ENCODE results near the gene BABAM2. TPM values are rescaled to one million over a fixed set of nuclear protein-coding genes. Genes with fewer than 3 reads are reported as not detected.

BABAM2 gene
- total and polyA plus RNA-seq, 9 of the 15 experiments (the other 6 are each of a cell fraction or from before 2014, with no cell fraction given) = 10.9 to 37.4 (median 25.6) TPM

GRCh38 chr2:27940090-27940671 is 49.7 kb downstream of the BABAM2 start:
- no peak overlapping the region for H2AFZ ChIP-seq (ENCODE audit: low read depth, low read length)
- intact Hi-C loops (cut with micrococcal nuclease) (no loop called here), in situ Hi-C loops (cut with MboI) (no loop called here)
- ChIA-PET POLR2A (no interaction called here), CTCF (ENCODE audit: low intra/inter-chr PET ratio) (no interaction called here)
- BruUV-seq (replicated peaks) = no TSS peak
- 10% methylated on average over 2 of the region's 2 CpGs for WGBS (ENCODE audit: insufficient coverage, low coverage, missing lambda C conversion rate)
- no peaks in the 10 kb centered on the region for H3K27me3 ChIP-seq (ENCODE audit: control insufficient read depth in 2 of 2, insufficient read depth in 2 of 2, low read length in 2 of 2)
- H3K9me3 ChIP-seq (replicated peaks; ENCODE audit: control insufficient read depth, insufficient read depth, low read depth, low read length) = no peaks in the 10 kb centered on the region
- no peaks in the 10 kb centered on the region for H4K20me1 ChIP-seq (replicated peaks; ENCODE audit: control insufficient read depth, insufficient read depth, low read length)
- FAIRE-seq (no peak), ATAC-seq (no peak), DNase-seq (ENCODE audit: extremely low read depth in 1 of 4, low spot score in 3 of 4) (no peak)
- H3K4me2 ChIP-seq (ENCODE audit: insufficient read depth, low read length) = no peak overlapping the region
- no peak overlapping the region for H3K27ac ChIP-seq (ENCODE audit: extremely low read depth, low read depth, low read length)
- no peaks in the 10 kb centered on the region for H3K9me1 ChIP-seq (ENCODE audit: control insufficient read depth, insufficient read depth, low read length)
- no peaks in the 10 kb centered on the region for H3K4me1 ChIP-seq (replicated peaks in 1 of 2; ENCODE audit: control insufficient read depth in 2 of 2, insufficient read depth in 2 of 2, low read length in 2 of 2)
- no peaks in the 10 kb centered on the region for H3K36me3 ChIP-seq (ENCODE audit: control insufficient read depth, insufficient read depth, low read length)
- H3K4me3 ChIP-seq = no peak overlapping the region
- H3K9ac ChIP-seq (ENCODE audit: insufficient read depth in 1 of 2, low read depth in 2 of 2, low read length in 2 of 2) = no peak overlapping the region
- no peaks in the 10 kb centered on the region for H3K79me2 ChIP-seq (ENCODE audit: control insufficient read depth, insufficient read depth, low read length)
- TF ChIP-seq IFI16 (CRISPR knock-in tag; IDR thresholded peaks at IDR 0.05) (no peak), FUS (optimal IDR thresholded peaks at IDR 0.05; ENCODE audit: low read depth, low read length) (no peak), ZBTB1 (CRISPR knock-in tag; IDR thresholded peaks at IDR 0.05; ENCODE audit: borderline replicate concordance, low read depth) (no peak), LEF1 (IDR thresholded peaks at IDR 0.05) (no peak), RREB1 (CRISPR knock-in tag; IDR thresholded peaks at IDR 0.05) (no peak), SNAPC5 (CRISPR knock-in tag; IDR thresholded peaks at IDR 0.05) (no peak), ZNF324 (CRISPR knock-in tag; IDR thresholded peaks at IDR 0.05) (no peak), ATF6 (CRISPR knock-in tag; IDR thresholded peaks at IDR 0.05) (no peak)
- TF ChIP-seq, protein P1, sequence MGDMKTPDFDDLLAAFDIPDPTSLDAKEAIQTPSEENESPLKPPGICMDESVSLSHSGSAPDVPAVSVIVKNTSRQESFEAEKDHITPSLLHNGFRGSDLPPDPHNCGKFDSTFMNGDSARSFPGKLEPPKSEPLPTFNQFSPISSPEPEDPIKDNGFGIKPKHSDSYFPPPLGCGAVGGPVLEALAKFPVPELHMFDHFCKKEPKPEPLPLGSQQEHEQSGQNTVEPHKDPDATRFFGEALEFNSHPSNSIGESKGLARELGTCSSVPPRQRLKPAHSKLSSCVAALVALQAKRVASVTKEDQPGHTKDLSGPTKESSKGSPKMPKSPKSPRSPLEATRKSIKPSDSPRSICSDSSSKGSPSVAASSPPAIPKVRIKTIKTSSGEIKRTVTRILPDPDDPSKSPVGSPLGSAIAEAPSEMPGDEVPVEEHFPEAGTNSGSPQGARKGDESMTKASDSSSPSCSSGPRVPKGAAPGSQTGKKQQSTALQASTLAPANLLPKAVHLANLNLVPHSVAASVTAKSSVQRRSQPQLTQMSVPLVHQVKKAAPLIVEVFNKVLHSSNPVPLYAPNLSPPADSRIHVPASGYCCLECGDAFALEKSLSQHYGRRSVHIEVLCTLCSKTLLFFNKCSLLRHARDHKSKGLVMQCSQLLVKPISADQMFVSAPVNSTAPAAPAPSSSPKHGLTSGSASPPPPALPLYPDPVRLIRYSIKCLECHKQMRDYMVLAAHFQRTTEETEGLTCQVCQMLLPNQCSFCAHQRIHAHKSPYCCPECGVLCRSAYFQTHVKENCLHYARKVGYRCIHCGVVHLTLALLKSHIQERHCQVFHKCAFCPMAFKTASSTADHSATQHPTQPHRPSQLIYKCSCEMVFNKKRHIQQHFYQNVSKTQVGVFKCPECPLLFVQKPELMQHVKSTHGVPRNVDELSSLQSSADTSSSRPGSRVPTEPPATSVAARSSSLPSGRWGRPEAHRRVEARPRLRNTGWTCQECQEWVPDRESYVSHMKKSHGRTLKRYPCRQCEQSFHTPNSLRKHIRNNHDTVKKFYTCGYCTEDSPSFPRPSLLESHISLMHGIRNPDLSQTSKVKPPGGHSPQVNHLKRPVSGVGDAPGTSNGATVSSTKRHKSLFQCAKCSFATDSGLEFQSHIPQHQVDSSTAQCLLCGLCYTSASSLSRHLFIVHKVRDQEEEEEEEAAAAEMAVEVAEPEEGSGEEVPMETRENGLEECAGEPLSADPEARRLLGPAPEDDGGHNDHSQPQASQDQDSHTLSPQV (IDR thresholded peaks at IDR 0.05) = no peak
